Parathyroid adenoma (tissue), 2 donors: ENCODE results near the gene OR13C5.
"Not testable (repeated sequence)": the region's sequence is repeated elsewhere in the genome, so short reads cannot be mapped to it uniquely, and the experiment has no call there.

ENCODE experiments used
- H2AFZ ChIP-seq: fragments of 300-600 bp; sonication (generic); one replicate; pipeline ENCODE4 v1.7.0; 2017; ENCODE audit warnings: antibody characterized with exemption, mild to moderate bottlenecking
- H3K27ac ChIP-seq: fragments of 300-600 bp; sonication (generic); one replicate; pipeline ENCODE4 v1.7.0; 2017
- H3K27me3 ChIP-seq: fragments of 300-600 bp; sonication (generic); one replicate; pipeline ENCODE4 v1.7.0; 2017; ENCODE audit warnings: low read length; ENCODE audit not compliant: control insufficient read depth, insufficient read depth
- H3K36me3 ChIP-seq: fragments of 300-600 bp; sonication (generic); one replicate; pipeline ENCODE4 v1.7.0; 2017; ENCODE audit warnings: low read length; ENCODE audit not compliant: control insufficient read depth, insufficient read depth
- H3K4me1 ChIP-seq: fragments of 300-600 bp; sonication (generic); one replicate; pipeline ENCODE4 v1.7.0; 2017; ENCODE audit warnings: control low read depth
- H3K4me2 ChIP-seq: fragments of 300-600 bp; sonication (generic); one replicate; pipeline ENCODE4 v1.7.0; 2017; ENCODE audit warnings: low read length
- H3K4me3 ChIP-seq: fragments of 300-600 bp; sonication (generic); one replicate; pipeline ENCODE4 v1.7.0; 2017; ENCODE audit warnings: low read depth, low read length
- H3K79me2 ChIP-seq: fragments of 300-600 bp; sonication (generic); one replicate; pipeline ENCODE4 v1.7.0; 2017; ENCODE audit warnings: control low read depth
- H3K9ac ChIP-seq: fragments of 300-600 bp; sonication (generic); one replicate; pipeline ENCODE4 v1.7.0; 2017; ENCODE audit warnings: mild to moderate bottlenecking
- H3K9me3 ChIP-seq: fragments of 300-600 bp; sonication (generic); one replicate; pipeline ENCODE4 v1.7.0; 2017; ENCODE audit warnings: low read length; ENCODE audit not compliant: control insufficient read depth
- TF ChIP-seq, protein P1 (sequence below): fragments of 300-600 bp; sonication (generic); IDR thresholded peaks from one replicate; pipeline ENCODE4 v1.7.0; 2017; ENCODE audit warnings: antibody characterized with exemption, mild to moderate bottlenecking
- donor health status: primary hyperparathyroidism.

The OR13C5 gene

DNA sequence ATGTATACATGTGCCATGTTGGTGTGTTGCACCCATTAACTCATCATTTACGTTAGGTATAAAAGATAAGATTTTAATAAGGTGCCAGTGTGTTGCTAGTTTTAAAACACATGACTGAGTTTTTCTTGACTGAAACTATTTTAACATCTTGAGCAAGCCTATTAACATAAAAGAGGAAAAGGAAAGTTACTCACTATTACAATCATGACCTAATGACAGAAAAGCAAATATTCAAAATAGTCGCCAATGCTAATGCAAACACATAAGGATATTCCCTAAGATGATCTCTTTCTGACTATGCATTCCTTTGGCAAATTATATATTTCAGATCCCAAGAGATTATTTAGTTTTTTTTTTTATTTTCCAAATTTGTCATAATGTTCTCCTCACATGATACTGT is 12.0 kb upstream of the OR13C5 start:
- H3K9ac ChIP-seq = no peak overlapping the region
- no peaks in the 10 kb centered on the region for H3K79me2 ChIP-seq
- TF ChIP-seq, protein P1, sequence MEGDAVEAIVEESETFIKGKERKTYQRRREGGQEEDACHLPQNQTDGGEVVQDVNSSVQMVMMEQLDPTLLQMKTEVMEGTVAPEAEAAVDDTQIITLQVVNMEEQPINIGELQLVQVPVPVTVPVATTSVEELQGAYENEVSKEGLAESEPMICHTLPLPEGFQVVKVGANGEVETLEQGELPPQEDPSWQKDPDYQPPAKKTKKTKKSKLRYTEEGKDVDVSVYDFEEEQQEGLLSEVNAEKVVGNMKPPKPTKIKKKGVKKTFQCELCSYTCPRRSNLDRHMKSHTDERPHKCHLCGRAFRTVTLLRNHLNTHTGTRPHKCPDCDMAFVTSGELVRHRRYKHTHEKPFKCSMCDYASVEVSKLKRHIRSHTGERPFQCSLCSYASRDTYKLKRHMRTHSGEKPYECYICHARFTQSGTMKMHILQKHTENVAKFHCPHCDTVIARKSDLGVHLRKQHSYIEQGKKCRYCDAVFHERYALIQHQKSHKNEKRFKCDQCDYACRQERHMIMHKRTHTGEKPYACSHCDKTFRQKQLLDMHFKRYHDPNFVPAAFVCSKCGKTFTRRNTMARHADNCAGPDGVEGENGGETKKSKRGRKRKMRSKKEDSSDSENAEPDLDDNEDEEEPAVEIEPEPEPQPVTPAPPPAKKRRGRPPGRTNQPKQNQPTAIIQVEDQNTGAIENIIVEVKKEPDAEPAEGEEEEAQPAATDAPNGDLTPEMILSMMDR = no peak
- no peak overlapping the region for H3K27ac ChIP-seq
- no peaks in the 10 kb centered on the region for H3K27me3 ChIP-seq
- H3K9me3 ChIP-seq = no peaks in the 10 kb centered on the region
- H3K4me2 ChIP-seq = no peak overlapping the region
- H3K36me3 ChIP-seq = no peaks in the 10 kb centered on the region
- H3K4me3 ChIP-seq = no peak overlapping the region
- no peaks in the 10 kb centered on the region for H3K4me1 ChIP-seq
- H2AFZ ChIP-seq = no peak overlapping the region

DNA sequence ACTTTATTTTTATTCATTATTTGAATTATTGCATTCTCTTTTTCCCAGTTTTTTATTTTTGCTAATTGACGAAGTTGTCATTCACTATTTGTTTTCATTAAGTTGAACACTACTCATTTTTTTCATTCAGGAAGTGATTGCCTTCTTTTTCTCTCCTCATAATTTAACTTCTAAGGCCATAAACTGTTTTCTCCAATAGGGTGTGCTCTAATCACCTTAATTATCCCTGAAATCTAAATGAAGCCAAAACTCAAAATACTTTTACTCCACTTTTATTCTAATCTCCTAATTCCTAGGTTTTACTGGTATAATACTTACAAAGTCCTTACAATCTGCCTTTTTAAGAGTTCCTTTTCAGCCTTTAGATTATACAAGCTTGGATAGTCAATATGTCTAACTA is 9.1 kb upstream of the OR13C5 start:
- Histone ChIP-seq H3K9ac (no peak overlapping the region), H3K9me3 (no peaks in the 10 kb centered on the region), H3K27ac (no peak overlapping the region), H3K79me2 (no peaks in the 10 kb centered on the region), H3K4me2 (no peak overlapping the region), H3K4me3 (no peak overlapping the region), H3K27me3 (no peaks in the 10 kb centered on the region), H3K4me1 (no peaks in the 10 kb centered on the region), H2AFZ (no peak overlapping the region), H3K36me3 (no peaks in the 10 kb centered on the region)
- TF ChIP-seq, protein P1 = no peak

DNA sequence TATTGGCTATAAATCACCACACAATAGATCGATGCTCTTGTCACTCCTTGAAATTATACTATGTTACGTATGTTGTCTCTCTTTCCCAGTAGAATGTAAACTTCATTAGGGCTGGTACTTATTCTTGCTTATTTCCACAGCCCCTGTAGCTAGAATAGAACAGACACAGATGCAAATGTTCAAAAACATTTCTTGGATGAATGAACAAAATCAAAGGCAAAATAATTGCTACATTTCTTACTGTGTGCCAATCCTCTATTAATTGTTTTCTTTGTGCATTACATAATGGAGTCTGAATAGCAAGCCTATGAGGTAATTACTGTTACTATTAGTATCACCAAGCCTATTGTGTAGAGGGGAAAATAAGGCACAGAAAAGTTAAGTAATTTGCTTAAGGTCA is 6.9 kb upstream of the OR13C5 start:
- Histone ChIP-seq H3K9ac (no peak overlapping the region), H3K27ac (no peak overlapping the region), H3K27me3 (no peaks in the 10 kb centered on the region), H3K79me2 (no peaks in the 10 kb centered on the region), H2AFZ (no peak overlapping the region), H3K4me3 (no peak overlapping the region), H3K4me1 (no peaks in the 10 kb centered on the region), H3K9me3 (no peaks in the 10 kb centered on the region), H3K4me2 (no peak overlapping the region), H3K36me3 (no peaks in the 10 kb centered on the region)
- TF ChIP-seq, protein P1 = no peak

DNA sequence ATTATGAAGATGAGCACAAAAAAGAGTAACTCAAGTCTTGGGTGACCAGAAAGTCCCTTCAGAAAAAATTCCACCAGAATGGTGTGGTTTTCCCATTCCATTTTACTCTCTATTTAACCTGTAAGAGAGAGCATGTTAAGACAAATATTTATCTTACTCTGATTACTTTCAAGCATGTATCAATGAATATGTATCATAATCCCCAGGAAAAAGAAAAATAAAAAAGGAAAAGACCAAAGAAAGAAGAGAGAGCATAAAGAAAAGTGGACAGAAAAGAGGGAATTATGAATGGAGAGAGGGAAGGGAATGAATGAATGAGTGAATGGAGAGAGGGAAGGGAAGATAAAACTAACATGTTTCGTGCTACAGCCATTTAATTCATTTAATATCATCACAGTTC is 6.3 kb upstream of the OR13C5 start, which contains the start of gene OR13C2:
TSS of gene OR13C2 (minus strand) at position 101 of the 400 bp plus-strand sequence. CDS start at position 101, 0 bp downstream.
- not testable (repeated sequence) for H3K9me3 ChIP-seq, H3K9ac ChIP-seq, H3K36me3 ChIP-seq, H3K4me2 ChIP-seq, H2AFZ ChIP-seq, H3K4me3 ChIP-seq, H3K4me1 ChIP-seq, H3K27me3 ChIP-seq, H3K79me2 ChIP-seq, H3K27ac ChIP-seq

DNA sequence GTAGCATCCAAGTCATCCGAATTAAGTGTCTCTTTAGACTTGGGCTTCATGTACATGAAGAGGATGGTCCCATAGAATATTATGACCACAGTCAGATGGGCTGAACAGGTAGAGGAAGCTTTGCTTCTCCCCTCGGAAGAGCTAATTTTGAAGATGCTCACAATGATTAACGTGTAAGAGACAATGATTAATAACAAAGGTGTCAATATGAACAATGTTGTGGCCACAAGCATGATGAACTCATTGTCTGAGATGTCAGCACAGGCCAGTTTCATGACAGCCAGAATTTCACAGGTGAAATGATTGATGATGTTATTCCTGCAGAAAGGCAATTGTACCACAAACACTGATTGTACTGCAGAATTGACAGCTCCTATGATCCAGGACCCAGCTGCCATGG is 5.6 kb upstream of the OR13C5 start:
- Histone ChIP-seq H3K27ac (no peak overlapping the region), H3K36me3 (no peaks in the 10 kb centered on the region), H3K4me1 (no peaks in the 10 kb centered on the region), H3K79me2 (no peaks in the 10 kb centered on the region), H3K27me3 (no peaks in the 10 kb centered on the region), H3K4me2 (no peak overlapping the region), H3K4me3 (no peak overlapping the region), H2AFZ (no peak overlapping the region), H3K9ac (no peak overlapping the region), H3K9me3 (no peaks in the 10 kb centered on the region)
- TF ChIP-seq, protein P1 = no peak

DNA sequence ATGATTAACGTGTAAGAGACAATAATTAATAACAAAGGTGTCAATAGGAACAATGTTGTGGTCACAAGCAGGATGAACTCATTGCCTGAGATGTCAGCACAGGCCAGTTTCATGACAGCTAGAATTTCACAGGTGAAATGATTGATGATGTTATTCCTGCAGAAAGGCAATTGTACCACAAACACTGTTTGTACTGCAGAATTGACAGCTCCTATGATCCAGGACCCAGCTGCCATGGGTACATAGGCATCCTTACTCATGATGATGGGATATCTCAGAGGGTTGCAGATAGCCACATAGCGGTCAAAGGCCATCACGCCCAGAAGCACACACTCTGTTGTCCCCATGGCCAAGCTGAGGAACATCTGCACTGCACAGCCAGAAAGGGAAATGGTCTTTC is 464 bp downstream of the OR13C5 start:
- H3K27ac ChIP-seq, H3K4me1 ChIP-seq, H3K4me2 ChIP-seq, H3K9ac ChIP-seq, H3K79me2 ChIP-seq, H3K27me3 ChIP-seq, H3K4me3 ChIP-seq, H3K36me3 ChIP-seq, H3K9me3 ChIP-seq, H2AFZ ChIP-seq: not testable (repeated sequence)
